ENCODE measurements around the gene KIF6.

DNA sequence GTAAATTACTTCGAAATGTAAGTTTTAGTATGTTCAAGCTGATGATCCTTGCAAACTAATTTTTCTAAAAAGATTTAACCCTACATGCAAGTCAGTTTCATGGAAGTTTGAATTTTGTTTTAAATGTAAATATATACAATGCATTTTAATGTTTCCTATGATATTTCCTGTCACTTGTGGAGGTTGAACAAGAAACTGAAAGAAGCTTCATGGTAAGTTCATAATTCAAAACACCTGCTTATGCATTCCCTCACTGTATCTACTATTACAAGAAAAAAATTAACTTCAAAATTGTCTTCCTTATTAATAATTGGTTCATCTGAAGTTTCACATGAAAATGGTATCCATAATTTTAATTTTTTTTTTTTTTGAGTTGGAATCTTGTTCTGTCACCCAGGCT lies 24.8 kb downstream of the KIF6 start:
- no peak for TF ChIP-seq EZH2 (optimal IDR thresholded peaks at IDR 0.05; ENCODE audit: low read depth, low read length)
- TF ChIP-seq, protein P1, sequence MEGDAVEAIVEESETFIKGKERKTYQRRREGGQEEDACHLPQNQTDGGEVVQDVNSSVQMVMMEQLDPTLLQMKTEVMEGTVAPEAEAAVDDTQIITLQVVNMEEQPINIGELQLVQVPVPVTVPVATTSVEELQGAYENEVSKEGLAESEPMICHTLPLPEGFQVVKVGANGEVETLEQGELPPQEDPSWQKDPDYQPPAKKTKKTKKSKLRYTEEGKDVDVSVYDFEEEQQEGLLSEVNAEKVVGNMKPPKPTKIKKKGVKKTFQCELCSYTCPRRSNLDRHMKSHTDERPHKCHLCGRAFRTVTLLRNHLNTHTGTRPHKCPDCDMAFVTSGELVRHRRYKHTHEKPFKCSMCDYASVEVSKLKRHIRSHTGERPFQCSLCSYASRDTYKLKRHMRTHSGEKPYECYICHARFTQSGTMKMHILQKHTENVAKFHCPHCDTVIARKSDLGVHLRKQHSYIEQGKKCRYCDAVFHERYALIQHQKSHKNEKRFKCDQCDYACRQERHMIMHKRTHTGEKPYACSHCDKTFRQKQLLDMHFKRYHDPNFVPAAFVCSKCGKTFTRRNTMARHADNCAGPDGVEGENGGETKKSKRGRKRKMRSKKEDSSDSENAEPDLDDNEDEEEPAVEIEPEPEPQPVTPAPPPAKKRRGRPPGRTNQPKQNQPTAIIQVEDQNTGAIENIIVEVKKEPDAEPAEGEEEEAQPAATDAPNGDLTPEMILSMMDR (IDR thresholded peaks at IDR 0.05; ENCODE audit: low read length), result no peak
- no peak for TF ChIP-seq EZH2phosphoT487 (IDR thresholded peaks at IDR 0.05; ENCODE audit: low read length)
